Natural killer cell (primary cell): ENCODE data around the gene SEMA3B. TPM values are rescaled to one million over a fixed set of nuclear protein-coding genes. Genes with fewer than 3 reads are reported as not detected.
A peak's percentile ranks its signal among the peaks of the same experiment; 100 is the strongest.

ENCODE experiments used
- ATAC-seq, 3 donors: fragments of 150-1000 bp in 2 of 3; fragments of 200-7000 bp in 1 of 3; cut with Tn5 transposase; 1 replicate in 1 of 3; 2 replicates in 2 of 3; pipeline ENCODE4 v1.10.0; 2021; ENCODE audit warnings: mild to moderate bottlenecking in 2 of 3, moderate library complexity in 2 of 3
- DNase-seq, 2 donors: peaks; one replicate each; pipeline versions ENCODE4 v3.0.0 to v3.0.0-alpha.2; 2013 to 2021; ENCODE audit warnings: mixed read lengths in 1 of 2
- H3K27ac ChIP-seq: one replicate; pipeline ENCODE4 v1.5.1; 2013; ENCODE audit warnings: mild to moderate bottlenecking, low read length
- H3K27me3 ChIP-seq: one replicate; pipeline ENCODE4 v1.6.1; 2013; ENCODE audit warnings: low read length; ENCODE audit not compliant: control insufficient read depth, insufficient read depth
- H3K36me3 ChIP-seq: one replicate; pipeline ENCODE4 v1.6.1; 2013; ENCODE audit warnings: low read length; ENCODE audit not compliant: control insufficient read depth, insufficient read depth
- H3K4me1 ChIP-seq: one replicate; pipeline ENCODE4 v1.6.1; 2013; ENCODE audit warnings: low read length; ENCODE audit not compliant: control insufficient read depth, insufficient read depth
- H3K4me3 ChIP-seq: one replicate; pipeline ENCODE4 v1.5.1; 2013; ENCODE audit warnings: low read length
- H3K9me3 ChIP-seq: one replicate; pipeline ENCODE4 v1.6.1; 2013; ENCODE audit warnings: low read length; ENCODE audit not compliant: control insufficient read depth, insufficient read depth
- H3K27ac Mint-ChIP-seq, 2 donors: one replicate each; pipeline ENCODE4 v1.8.0; 2022; ENCODE audit warnings: mild to moderate bottlenecking in 2 of 2, mixed read lengths in 2 of 2, moderate library complexity in 1 of 2
- H3K27me3 Mint-ChIP-seq, 2 donors: one replicate each; pipeline ENCODE4 v1.8.0; 2022; ENCODE audit warnings: low read depth in 2 of 2, mixed read lengths in 2 of 2
- H3K36me3 Mint-ChIP-seq: one replicate; pipeline ENCODE4 v1.8.0; 2022; ENCODE audit warnings: mixed read lengths
- H3K4me1 Mint-ChIP-seq, 2 donors: one replicate each; pipeline ENCODE4 v1.8.0; 2022; ENCODE audit warnings: mixed read lengths in 2 of 2
- H3K4me3 Mint-ChIP-seq: one replicate; pipeline ENCODE4 v1.8.0; 2022; ENCODE audit warnings: mild to moderate bottlenecking, moderate library complexity, mixed read lengths
- H3K9me3 Mint-ChIP-seq, 2 donors: one replicate each; pipeline ENCODE4 v1.8.0; 2022; ENCODE audit warnings: mixed read lengths in 2 of 2
- CTCF ChIP-seq: fragments of 200-600 bp; IDR thresholded peaks from one replicate; pipeline ENCODE4 v1.8.0; 2022; ENCODE audit warnings: antibody characterized with exemption
- WGBS: methylation state at CpG from one replicate; pipeline ENCODE4 v1.1.7; 2013; ENCODE audit warnings: missing lambda C conversion rate; ENCODE audit not compliant: insufficient coverage; 5-methylcytosine and 5-hydroxymethylcytosine counted together
- intact Hi-C: fragments of 100-400 bp; cut with micrococcal nuclease; formaldehyde crosslinking; loops from one replicate; pipeline ENCODE4 v1.14.2; 2022
- total RNA-seq, 4 donors: library from RNA; stranded (reverse); fragments of 120-200 nt in 1 of 4; gene quantifications; one replicate each; pipeline versions ENCODE4 v1.2.3 to v1.2.4, GENCODE V29; 2013 to 2022

SEMA3B gene
- total RNA-seq, 3 donors from 2014 or later (not counting 1 experiment from before 2014, with no cell fraction given), result 0.97 to 2.0 (median 0.99) TPM

- Mint-ChIP-seq H3K4me1 (peaks cover 47 to 80% of the 10 kb centered on the region in 2 donors), H3K27ac (peak overlapping the region; percentile 72 to 95), H3K4me3 (no peak overlapping the region), H3K9me3 (no peaks in the 10 kb centered on the region), H3K27me3 (no peaks in the 10 kb centered on the region), H3K36me3 (no peaks in the 10 kb centered on the region)
- 97% methylated on average over 5 of the region's 5 CpGs for WGBS
- no peak for TF ChIP-seq CTCF
- ATAC-seq (no peak), DNase-seq (no peak)
- Histone ChIP-seq H3K4me3 (no peak overlapping the region), H3K36me3 (peaks cover 42% of the 10 kb centered on the region), H3K4me1 (peaks cover 95% of the 10 kb centered on the region), H3K9me3 (no peaks in the 10 kb centered on the region), H3K27ac (no peak overlapping the region), H3K27me3 (no peaks in the 10 kb centered on the region)
- intact Hi-C loops, result no loop called here
Observed at GRCh38 chr3:50249457-50249856, 19.5 kb upstream of the SEMA3B start.

GRCh38 chr3:50250514-50250913, 18.4 kb upstream of the SEMA3B start:
- H3K27me3 Mint-ChIP-seq, result no peaks in the 10 kb centered on the region
- peak overlapping the region; percentile 72 to 95 for H3K27ac Mint-ChIP-seq
- H3K9me3 Mint-ChIP-seq, result no peaks in the 10 kb centered on the region
- 95% methylated on average over 4 of the region's 4 CpGs for WGBS
- Histone ChIP-seq H3K27me3 (no peaks in the 10 kb centered on the region), H3K36me3 (peaks cover 50% of the 10 kb centered on the region), H3K4me1 (peaks cover 94% of the 10 kb centered on the region), H3K9me3 (no peaks in the 10 kb centered on the region), H3K4me3 (no peak overlapping the region), H3K27ac (no peak overlapping the region)
- TF ChIP-seq CTCF, result no peak
- intact Hi-C loops, result no loop called here
- ATAC-seq (no peak), DNase-seq (no peak)
- peak overlapping the region; percentile 28 for H3K4me3 Mint-ChIP-seq
- peaks cover 38 to 74% of the 10 kb centered on the region in 2 donors for H3K4me1 Mint-ChIP-seq
- H3K36me3 Mint-ChIP-seq, result no peaks in the 10 kb centered on the region

- WGBS, result 85% methylated on average over 8 of the region's 8 CpGs
- Histone ChIP-seq H3K27ac (no peak overlapping the region), H3K9me3 (no peaks in the 10 kb centered on the region), H3K36me3 (peaks cover 52% of the 10 kb centered on the region), H3K27me3 (no peaks in the 10 kb centered on the region), H3K4me1 (peaks cover 86% of the 10 kb centered on the region), H3K4me3 (no peak overlapping the region)
- Mint-ChIP-seq H3K27ac (peak overlapping the region; percentile 72 to 95), H3K4me3 (no peak overlapping the region), H3K27me3 (no peaks in the 10 kb centered on the region), H3K4me1 (peaks cover 32 to 67% of the 10 kb centered on the region in 2 donors), H3K36me3 (no peaks in the 10 kb centered on the region), H3K9me3 (no peaks in the 10 kb centered on the region)
- no peak for ATAC-seq
- intact Hi-C loops, result no loop called here
- no peak for TF ChIP-seq CTCF
- no peak for DNase-seq
Observed at GRCh38 chr3:50251220-50251619, 17.7 kb upstream of the SEMA3B start.

- ATAC-seq, result peak in 1 of 3 donors; percentile 69
- Mint-ChIP-seq H3K4me1 (peaks cover 19 to 52% of the 10 kb centered on the region in 2 donors), H3K4me3 (no peak overlapping the region), H3K9me3 (no peaks in the 10 kb centered on the region), H3K27me3 (no peaks in the 10 kb centered on the region), H3K36me3 (no peaks in the 10 kb centered on the region), H3K27ac (peak overlapping the region in 1 of 2 donors; percentile 77)
- TF ChIP-seq CTCF, result no peak
- H3K36me3 ChIP-seq, result peaks cover 70% of the 10 kb centered on the region
- intact Hi-C loops, result no loop called here
- H3K9me3 ChIP-seq, result no peaks in the 10 kb centered on the region
- no peak overlapping the region for H3K4me3 ChIP-seq
- no peak for DNase-seq
- H3K27me3 ChIP-seq, result no peaks in the 10 kb centered on the region
- WGBS, result 81% methylated on average over 8 of the region's 8 CpGs
- no peak overlapping the region for H3K27ac ChIP-seq
- H3K4me1 ChIP-seq, result peaks cover 57% of the 10 kb centered on the region
Observed at GRCh38 chr3:50254577-50255250, 14.2 kb upstream of the SEMA3B start.
